Right hindlimb (tissue), 1 donor: ENCODE data around the gene GDF7.
"Not testable (repeated sequence)": the region's sequence is repeated elsewhere in the genome, so short reads cannot be mapped to it uniquely, and the experiment has no call there.

Source experiments
- DNase-seq: peaks from one replicate; pipeline ENCODE4 v3.0.0-alpha.2; 2018

GDF7 gene

DNA sequence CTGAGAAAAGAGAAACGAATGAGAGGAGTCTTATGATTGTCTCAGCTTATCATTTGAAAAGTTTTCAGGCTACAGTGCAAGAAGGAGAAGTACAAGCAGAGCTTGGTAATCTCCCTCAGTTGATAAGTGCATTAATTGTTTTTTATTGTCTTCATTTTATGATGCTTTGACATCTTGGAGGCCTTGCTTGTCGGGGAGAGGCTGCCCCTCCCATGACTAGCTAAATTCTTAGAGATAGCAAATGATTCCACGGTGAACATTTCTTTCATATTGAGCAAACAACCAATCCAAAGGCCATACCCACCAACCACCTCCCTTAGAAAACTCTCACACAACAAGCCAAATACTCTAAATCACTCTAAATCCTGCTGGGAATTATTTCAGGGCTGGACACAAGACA, 39.8 kb downstream of the GDF7 start:
- DNase-seq, result no peak

DNA sequence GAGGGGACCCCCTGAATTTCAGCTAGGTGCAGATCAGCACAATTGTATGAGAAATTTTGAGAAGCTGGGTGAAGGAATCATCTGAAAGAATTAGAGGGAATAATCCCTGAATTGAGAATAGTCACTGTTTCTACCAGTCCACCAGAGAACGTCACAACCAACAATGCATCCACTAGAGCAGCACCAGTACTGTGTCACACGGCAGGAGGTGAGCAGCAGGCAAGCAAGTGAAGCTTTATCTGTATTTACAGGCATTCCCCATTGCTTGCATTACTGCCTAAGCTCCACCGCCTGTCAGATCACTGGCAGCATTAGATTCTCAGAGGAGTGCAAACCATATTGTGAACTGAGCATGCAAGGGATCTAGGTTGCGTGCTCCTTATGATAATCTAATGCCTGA, 40.7 kb downstream of the GDF7 start:
- DNase-seq, result no peak

GRCh38 chr2:20711641-20712040, 44.7 kb downstream of the GDF7 start:
- not testable (repeated sequence) for DNase-seq

DNA sequence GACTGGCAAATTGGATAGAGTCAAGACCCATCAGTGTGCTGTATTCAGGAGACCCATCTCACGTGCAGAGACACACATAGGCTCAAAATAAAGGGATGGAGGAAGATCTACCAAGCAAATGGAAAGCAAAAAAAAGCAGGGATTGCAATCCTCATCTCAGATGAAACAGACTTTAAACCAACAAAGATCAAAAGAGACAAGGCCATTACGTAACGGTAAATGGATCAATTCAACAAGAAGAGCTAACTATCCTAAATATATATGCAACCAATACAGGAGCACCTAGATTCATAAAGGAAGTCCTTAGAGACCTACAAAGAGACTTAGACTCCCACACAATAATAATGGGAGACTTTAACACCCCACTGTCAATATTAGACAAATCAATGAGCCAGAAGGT, 46.6 kb downstream of the GDF7 start:
- DNase-seq, result not testable (repeated sequence)

DNA sequence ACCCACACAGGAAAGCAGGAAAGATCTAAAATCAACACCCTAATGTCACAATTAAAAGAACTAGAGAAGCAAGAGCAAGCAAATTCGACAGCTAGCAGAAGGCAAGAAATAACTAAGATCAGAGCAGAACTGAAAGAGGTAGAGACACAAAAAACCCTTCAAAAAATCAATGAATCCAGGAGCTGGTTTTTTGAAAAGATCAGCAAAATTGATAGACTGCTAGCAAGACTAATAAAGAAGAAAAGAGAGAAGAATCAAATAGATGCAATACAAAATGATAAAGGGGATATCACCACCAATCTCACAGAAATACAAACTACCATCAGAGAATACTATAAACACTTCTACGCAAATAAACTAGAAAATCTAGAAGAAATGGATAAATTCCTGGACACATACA, 47.5 kb downstream of the GDF7 start:
- DNase-seq, result not testable (repeated sequence)

DNA sequence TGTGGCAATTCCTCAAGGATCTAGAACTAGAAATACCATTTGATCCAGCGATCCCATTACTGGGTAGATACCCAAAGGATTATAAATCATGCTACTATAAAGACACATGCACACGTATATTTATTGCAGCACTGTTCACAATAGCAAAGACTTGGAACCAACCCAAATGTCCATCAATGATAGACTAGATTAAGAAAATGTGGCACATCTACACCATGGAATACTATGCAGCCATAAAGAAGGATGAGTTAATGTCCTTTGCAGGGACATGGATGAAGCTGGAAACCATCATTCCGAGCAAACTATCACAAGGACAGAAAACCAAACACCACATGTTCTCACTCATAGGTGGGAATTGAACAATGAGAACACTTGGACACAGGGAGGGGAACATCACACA, 49.2 kb downstream of the GDF7 start:
- not testable (repeated sequence) for DNase-seq

GRCh38 chr2:20717641-20718040, 50.7 kb downstream of the GDF7 start:
- DNase-seq, result no peak

- no peak for DNase-seq
Measured at GRCh38 chr2:20722592-20723240, 55.8 kb downstream of the GDF7 start.

DNA sequence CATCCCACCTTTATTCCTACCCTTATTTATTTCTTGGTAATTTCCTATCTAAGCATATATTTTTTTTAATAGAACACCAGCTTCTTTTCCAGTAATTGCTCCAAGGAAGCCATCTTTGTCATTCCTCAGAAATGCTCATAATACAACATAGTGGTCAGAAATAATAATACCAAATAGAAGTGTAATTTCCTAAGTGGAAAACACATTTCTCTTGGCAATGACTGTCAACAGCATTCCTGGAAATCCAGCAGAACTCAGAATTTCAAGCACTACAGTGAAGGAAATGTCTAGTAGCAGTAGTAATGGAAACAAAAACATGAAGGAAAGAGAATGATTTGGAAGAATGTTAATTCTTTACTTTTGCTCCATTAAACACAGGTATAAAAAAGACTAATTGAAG, 56.6 kb downstream of the GDF7 start:
- no peak for DNase-seq

DNA sequence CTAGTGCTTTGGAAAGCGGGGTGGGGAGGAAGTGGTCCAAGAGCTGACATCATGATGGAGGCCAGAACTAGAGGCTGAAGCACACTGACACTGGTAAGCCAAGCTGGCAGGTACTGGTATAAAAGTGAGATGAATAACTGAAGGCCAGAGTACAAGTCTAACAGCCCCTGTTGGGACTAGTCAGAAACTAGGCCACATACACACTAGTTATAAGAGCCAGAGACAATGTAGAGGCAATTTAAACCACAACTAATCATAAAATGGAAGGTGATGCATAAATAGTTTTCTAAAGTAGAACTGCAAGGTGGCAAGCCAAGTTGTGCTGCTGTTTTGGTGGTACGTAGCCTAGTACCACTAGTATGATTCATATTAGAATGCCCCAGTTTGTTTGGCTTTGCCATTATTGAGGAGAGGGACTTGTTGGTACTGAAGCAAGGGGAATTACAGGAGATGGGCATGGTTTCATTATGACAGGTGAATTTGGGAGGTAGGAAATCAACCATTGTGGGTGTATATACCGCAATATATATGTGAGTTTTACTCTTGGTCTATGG, 57.6 kb downstream of the GDF7 start:
- no peak for DNase-seq

DNA sequence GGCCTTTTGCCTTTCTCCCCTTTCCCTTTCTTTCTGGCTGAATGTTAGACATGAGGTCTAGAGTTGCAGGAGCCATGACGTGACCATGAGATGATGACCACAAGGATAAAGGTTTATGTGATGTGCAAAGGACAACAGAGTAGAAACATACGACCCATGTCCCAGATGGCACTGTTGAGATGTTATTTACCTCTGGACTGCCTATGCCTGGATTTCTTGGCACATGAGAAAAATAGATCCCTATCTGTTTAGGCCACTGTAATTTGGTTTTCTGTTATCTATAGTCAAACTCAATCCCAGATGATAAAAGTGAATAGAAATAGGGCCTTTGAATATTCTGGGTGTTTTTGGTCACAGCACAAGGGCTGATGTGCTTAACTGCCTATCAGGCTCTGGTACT, 58.8 kb downstream of the GDF7 start:
- no peak for DNase-seq

- DNase-seq, result no peak
Measured at GRCh38 chr2:20726913-20727312, 60.0 kb downstream of the GDF7 start.

DNA sequence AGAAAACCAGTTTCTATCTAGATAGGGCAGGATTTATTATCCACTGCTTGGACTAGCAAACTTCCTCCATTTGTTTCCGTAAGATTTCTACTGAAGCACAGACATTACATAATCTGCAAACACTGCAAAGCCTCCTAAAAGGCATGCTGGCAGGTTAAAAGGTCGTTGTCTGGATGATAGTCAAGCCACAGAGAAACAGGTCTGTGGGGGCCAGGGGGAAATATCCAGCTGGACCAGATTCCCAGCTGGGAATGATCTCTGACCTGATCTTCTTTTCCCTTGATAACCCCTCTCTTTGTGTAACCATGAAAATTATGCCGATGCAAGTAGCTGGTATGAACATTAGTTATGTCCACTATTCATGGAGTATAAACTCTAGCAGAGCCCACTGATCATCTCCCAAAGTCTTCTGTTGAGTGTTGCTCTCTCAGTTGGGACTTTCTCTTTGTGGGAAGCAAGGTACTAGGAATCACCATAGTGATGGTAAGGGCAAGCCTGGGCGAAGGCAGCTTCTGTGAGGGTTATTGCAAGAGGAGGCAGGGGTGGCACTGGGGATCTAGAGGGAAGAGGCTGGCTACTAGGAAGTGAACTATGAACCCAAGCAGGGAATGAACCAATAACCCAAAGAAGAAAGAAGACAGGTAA, 61.3 kb downstream of the GDF7 start:
- no peak for DNase-seq
